Measurements from ENCODE around the gene RAB35. TPM values are rescaled to one million over a fixed set of nuclear protein-coding genes. Genes with fewer than 3 reads are reported as not detected.
A peak's percentile ranks its signal among the peaks of the same experiment; 100 is the strongest.

RAB35 gene
- total RNA-seq, 2 experiments from 2014 or later = 58.4 to 63.2 TPM

DNA sequence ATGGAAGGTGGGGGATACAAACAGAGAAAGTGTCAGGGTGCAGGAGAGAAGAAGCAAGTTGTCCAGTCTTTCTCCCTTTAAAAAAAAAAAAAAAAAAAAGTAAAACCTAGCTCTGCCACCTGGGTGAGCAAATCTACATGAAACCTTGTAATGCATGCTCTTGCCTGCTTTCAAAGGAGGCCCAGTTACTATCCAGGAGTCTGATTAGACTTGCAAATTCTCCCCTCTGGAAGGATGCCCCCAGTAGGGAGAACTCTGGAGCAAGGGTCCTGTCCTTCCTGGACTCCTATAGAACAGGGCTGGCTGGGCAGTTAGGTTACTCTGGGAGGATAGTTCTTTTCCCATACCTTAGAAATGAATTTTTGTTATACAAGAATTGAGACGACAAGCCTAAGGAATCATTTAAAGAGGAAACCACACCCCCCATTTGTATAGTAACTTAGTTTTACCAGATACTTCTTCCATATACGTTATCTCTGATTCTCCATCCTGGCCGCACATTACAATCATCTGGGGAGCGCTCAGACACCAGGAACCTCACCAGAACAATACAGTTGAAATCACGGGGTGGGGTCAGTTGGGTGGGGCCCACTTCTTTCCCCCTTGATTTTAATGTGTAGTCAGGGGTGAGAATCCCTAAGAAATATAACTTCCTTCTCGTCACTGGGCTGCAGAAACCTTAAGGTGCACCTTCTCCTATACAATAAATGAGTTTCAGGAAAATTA lies 30.5 kb downstream of the RAB35 start:
- no peak for ATAC-seq
- H3K27me3 Mint-ChIP-seq = no peaks in the 10 kb centered on the region
- H3K4me1 Mint-ChIP-seq = peaks cover 41% of the 10 kb centered on the region
- peak overlapping the region; percentile 75 for H3K27ac Mint-ChIP-seq
- intact Hi-C loops (cut with DNase I, micrococcal nuclease) = loop anchor here (2.0 kb wide), 3 partner anchors 105 to 157 kb away; no protein-coding TSS in a partner anchor
- H3K4me3 Mint-ChIP-seq = peak overlapping the region; percentile 46
- peaks cover 44% of the 10 kb centered on the region for H3K36me3 Mint-ChIP-seq (ENCODE audit: low read depth)
- POLR2A ChIA-PET = interaction anchor here (0.6 to 1.4 kb wide), 4 partner anchors 79 to 205 kb away, joined by 3 to 16 read pairs (median 16); partner anchors contain the start of genes BICDL1, RNU4-2 and RPLP0
- no peak for DNase-seq
- H3K9me3 Mint-ChIP-seq (ENCODE audit: low read depth) = no peaks in the 10 kb centered on the region
- CTCF ChIA-PET = interaction anchor here (0.5 to 2.5 kb wide), 17 partner anchors 8 to 1543 kb away, joined by 3 to 10 read pairs (median 4); partner anchors contain the start of genes BICDL1 and RAB35

DNA sequence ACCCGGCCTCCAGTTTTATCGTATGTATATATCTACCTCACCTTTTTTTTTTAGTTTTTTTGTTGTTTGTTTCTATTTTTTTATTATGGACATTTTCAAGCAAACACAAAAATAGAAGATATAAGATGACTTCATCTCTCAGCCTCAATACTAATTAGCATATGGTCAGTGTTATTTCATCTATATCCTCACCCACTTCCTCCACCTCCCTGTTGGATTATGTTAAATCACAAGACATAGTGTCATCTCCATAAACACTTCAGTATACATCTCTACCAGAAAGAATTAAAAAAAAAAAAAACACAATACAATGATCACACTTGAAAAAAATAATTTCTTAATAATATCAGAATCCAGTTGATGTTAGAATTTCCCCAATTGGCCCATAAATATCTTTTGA lies 34.9 kb downstream of the RAB35 start:
- ChIA-PET POLR2A (no interaction called here), CTCF (no interaction called here)
- Mint-ChIP-seq H3K9me3 (ENCODE audit: low read depth) (no peaks in the 10 kb centered on the region), H3K36me3 (ENCODE audit: low read depth) (peaks cover 48% of the 10 kb centered on the region), H3K27ac (peak overlapping the region; percentile 17), H3K4me3 (no peak overlapping the region), H3K27me3 (no peaks in the 10 kb centered on the region), H3K4me1 (peaks cover 39% of the 10 kb centered on the region)
- ATAC-seq (no peak), DNase-seq (no peak)
- intact Hi-C loops (cut with DNase I, micrococcal nuclease) = no loop called here

DNA sequence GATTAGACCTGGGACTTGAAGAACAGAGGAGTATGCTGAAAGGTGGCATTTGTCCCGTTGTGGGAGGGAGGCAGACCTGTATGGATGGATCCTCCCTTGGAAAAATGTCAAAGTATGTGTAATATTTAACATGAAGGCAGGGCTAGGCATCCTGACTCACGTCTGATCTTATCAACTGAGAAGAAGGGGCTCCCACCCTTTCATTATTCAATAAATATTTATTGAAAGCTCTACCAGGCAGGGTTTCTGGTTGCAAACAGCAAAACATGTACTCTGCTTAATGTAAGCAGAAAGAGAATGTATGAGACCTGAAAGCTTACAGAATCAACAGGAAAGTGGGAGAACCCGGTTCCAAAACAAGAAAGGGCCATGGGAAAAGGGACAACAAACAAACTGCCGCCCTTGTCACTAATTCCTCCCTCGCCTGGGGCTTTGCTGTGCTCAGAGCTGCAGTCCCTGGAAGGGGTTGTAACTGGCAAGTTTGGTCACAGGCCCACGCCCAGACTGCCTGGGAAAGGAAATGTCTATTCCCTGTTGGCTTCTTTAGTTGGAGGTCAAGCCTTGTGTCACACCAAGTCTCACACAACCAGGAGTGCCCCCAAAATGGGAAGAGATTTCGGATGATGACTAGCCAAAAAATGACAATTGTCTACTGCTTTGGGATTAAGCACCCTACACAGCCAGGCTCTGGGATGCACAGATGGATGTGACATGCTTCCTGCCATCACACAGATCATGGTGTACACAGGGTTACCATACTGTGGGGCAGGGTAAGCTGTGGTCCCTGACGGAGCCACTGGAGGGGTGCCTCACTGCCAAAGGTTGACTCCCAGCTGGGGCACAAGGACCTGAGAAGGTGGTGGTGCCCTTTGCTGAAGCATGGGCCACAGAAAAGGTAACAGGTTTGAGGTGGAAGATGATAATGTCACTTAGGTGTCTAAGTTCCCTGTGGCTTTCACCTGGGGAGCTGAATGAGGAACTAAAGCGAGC lies 36.8 kb downstream of the RAB35 start:
- DNase-seq (no peak), ATAC-seq (no peak)
- CTCF ChIA-PET = interaction anchor here (0.9 to 1.4 kb wide), 3 partner anchors 12 to 85 kb away, joined by 3 to 4 read pairs (median 4); no protein-coding TSS in a partner anchor
- peaks cover 24% of the 10 kb centered on the region for H3K4me1 Mint-ChIP-seq
- no peaks in the 10 kb centered on the region for H3K9me3 Mint-ChIP-seq (ENCODE audit: low read depth)
- no peaks in the 10 kb centered on the region for H3K27me3 Mint-ChIP-seq
- intact Hi-C loops (cut with DNase I, micrococcal nuclease) = no loop called here
- POLR2A ChIA-PET = no interaction called here
- peak overlapping the region; percentile 55 for H3K27ac Mint-ChIP-seq
- peaks cover 52% of the 10 kb centered on the region for H3K36me3 Mint-ChIP-seq (ENCODE audit: low read depth)
- no peak overlapping the region for H3K4me3 Mint-ChIP-seq

DNA sequence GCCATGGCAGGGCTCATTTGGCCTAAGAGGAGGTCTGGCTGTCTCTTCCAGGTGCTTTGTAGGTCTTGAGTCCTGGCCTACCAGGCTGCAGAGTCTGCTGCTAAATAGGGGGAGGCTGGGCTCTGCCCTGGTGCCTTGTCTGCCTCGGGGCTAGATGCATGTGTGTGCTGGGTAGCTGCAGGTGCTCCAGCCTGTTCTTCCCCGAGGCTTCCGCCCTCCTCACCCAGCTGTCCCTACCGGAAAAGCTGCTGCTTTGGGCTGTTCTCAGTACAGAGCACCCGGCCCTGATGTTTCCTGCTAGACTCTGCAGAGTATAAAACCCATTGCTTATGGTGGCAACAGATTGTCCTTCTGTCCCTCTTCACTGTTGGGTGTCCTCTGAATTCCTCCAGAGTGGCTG lies 37.7 kb downstream of the RAB35 start:
- no peak for ATAC-seq
- CTCF ChIA-PET = interaction anchor here (0.9 to 1.4 kb wide), 3 partner anchors 8 to 84 kb away, joined by 3 to 6 read pairs (median 4); no protein-coding TSS in a partner anchor
- H3K27ac Mint-ChIP-seq = peak overlapping the region; percentile 55
- H3K36me3 Mint-ChIP-seq (ENCODE audit: low read depth) = peaks cover 56% of the 10 kb centered on the region
- H3K4me1 Mint-ChIP-seq = peaks cover 24% of the 10 kb centered on the region
- DNase-seq = no peak
- intact Hi-C loops (cut with DNase I, micrococcal nuclease) = no loop called here
- POLR2A ChIA-PET = interaction anchor here (0.7 kb wide), 1 partner anchor 44 kb away, joined by 3 read pairs; no protein-coding TSS in a partner anchor
- no peaks in the 10 kb centered on the region for H3K9me3 Mint-ChIP-seq (ENCODE audit: low read depth)
- H3K27me3 Mint-ChIP-seq = no peaks in the 10 kb centered on the region
- no peak overlapping the region for H3K4me3 Mint-ChIP-seq

DNA sequence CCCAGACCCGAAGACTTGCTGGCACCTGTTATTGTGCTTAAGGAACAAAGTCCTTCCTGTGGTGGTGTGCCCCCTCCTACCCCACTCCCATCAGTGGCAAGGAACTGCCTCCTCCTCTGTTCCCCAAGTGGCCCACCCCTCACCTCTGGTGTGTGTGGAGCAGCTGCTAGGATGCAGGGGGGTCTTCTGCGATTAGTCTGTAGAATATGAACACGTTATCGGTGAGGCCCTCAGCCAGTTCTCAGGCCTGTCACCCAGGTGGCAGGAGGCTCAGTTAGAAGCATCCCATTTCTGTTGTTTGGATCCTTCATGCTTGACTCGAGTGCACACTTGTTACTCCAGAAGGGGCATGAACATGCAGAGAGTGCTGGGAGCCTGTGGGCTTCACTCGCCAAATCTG lies 39.3 kb downstream of the RAB35 start:
- intact Hi-C loops (cut with DNase I, micrococcal nuclease) = no loop called here
- no peak for DNase-seq
- POLR2A ChIA-PET = no interaction called here
- Mint-ChIP-seq H3K4me1 (peaks cover 27% of the 10 kb centered on the region), H3K9me3 (ENCODE audit: low read depth) (no peaks in the 10 kb centered on the region), H3K27me3 (no peaks in the 10 kb centered on the region), H3K36me3 (ENCODE audit: low read depth) (peaks cover 63% of the 10 kb centered on the region), H3K4me3 (no peak overlapping the region), H3K27ac (no peak overlapping the region)
- CTCF ChIA-PET = no interaction called here
- no peak for ATAC-seq

DNA sequence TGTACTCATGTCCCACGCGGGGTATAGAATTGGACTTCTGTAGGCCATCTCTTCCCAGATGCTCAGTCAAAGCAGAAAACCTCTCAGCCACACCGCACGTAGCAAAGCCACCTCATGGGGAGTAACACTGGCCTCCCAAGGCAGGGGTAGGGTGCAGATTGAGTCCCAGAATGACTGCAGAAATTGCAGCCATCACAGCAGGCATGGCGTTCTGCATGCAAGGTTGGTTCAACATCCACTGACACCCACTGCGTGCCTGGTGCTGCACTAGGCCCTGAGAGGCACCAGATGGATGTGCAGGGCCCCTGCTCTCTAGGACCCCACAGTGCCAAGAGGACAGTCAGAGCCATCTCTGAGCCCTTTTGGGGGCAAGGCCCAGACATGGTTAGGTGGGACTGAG lies 39.9 kb downstream of the RAB35 start:
- peaks cover 64% of the 10 kb centered on the region for H3K36me3 Mint-ChIP-seq (ENCODE audit: low read depth)
- CTCF ChIA-PET = no interaction called here
- DNase-seq (no peak), ATAC-seq (no peak)
- H3K9me3 Mint-ChIP-seq (ENCODE audit: low read depth) = no peaks in the 10 kb centered on the region
- H3K4me1 Mint-ChIP-seq = peaks cover 27% of the 10 kb centered on the region
- no peak overlapping the region for H3K27ac Mint-ChIP-seq
- intact Hi-C loops (cut with DNase I, micrococcal nuclease) = no loop called here
- H3K4me3 Mint-ChIP-seq = no peak overlapping the region
- POLR2A ChIA-PET = no interaction called here
- no peaks in the 10 kb centered on the region for H3K27me3 Mint-ChIP-seq

DNA sequence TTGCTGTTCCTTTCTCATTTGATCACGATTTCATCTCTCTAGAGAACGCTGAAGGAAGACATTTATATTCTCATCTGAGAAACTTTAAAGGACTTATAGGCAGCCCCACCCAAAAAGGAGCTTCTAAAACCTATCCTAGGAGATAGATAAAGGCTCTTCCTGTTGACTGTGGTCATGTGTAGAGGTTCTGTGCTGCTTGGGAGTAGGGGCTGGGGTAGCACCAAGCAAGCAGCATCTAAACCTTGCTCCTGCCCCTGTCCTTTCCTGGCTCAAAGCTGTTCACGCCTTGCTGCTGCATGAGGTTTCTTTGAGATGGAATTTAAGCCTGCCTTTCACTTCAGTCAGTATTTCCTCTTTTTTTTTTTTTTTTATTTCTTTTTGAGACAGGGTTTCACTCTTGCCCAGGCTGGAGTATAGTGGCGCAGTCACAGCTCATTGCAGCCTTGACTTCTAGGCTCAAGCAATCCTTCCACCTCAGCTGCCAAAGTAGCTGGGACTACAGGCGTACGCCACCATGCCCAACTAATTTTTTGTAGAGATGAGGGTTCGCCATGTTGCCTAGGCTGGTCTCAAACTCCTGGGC lies 41.4 kb downstream of the RAB35 start:
- POLR2A ChIA-PET = no interaction called here
- Mint-ChIP-seq H3K27ac (peak overlapping the region; percentile 67), H3K4me3 (no peak overlapping the region), H3K27me3 (no peaks in the 10 kb centered on the region), H3K36me3 (ENCODE audit: low read depth) (peaks cover 67% of the 10 kb centered on the region), H3K9me3 (ENCODE audit: low read depth) (no peaks in the 10 kb centered on the region), H3K4me1 (peaks cover 27% of the 10 kb centered on the region)
- CTCF ChIA-PET = interaction anchor here (0.8 kb wide), 1 partner anchor 10 kb away, joined by 3 read pairs; no protein-coding TSS in a partner anchor
- ATAC-seq (no peak), DNase-seq (no peak)
- intact Hi-C loops (cut with DNase I, micrococcal nuclease) = no loop called here

DNA sequence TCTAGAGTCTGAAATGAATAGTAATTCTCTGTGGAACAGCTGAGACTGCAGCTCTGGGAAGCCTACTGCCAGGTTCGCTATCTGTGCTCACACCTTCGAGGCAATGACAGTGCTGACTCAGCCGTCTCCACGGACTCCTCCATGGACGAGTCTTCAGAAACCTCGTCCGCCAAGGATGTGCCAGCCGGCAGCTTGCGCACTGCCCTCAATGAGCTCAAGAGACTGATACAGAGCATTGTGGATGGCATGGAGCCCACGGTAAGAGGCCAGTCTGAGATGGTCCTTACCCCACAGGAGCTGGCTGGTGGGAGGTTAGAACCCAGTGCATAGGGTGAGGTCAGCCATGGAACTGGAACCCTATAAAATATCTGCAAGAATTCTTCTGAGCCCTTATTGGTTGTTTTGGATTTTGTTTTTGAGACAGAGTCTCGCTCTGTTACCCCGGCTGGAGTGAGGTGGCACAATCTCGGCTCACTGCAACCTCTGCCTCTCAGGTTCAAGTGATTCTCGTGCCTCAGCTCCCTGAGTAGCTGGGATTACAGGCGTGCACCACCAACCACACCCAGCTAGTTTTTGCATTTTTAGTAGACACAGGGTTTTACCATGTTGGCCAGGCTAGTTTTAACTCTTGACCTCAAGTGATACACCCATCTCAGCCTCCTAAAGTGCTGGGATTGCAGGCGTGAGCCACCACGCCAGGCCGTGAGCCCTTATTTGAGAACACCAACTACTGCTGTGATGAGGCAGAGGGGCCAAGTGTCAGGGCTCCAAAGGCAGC lies 43.9 kb downstream of the RAB35 start:
- Mint-ChIP-seq H3K27ac (no peak overlapping the region), H3K36me3 (ENCODE audit: low read depth) (peaks cover 72% of the 10 kb centered on the region), H3K27me3 (no peaks in the 10 kb centered on the region), H3K4me1 (peaks cover 18% of the 10 kb centered on the region), H3K9me3 (ENCODE audit: low read depth) (no peaks in the 10 kb centered on the region), H3K4me3 (no peak overlapping the region)
- intact Hi-C loops (cut with DNase I, micrococcal nuclease) = no loop called here
- ATAC-seq (no peak), DNase-seq (no peak)
- ChIA-PET POLR2A (no interaction called here), CTCF (interaction anchor here (1.2 to 1.5 kb wide), 2 partner anchors 14 to 57 kb away, joined by 3 read pairs; no protein-coding TSS in a partner anchor)

DNA sequence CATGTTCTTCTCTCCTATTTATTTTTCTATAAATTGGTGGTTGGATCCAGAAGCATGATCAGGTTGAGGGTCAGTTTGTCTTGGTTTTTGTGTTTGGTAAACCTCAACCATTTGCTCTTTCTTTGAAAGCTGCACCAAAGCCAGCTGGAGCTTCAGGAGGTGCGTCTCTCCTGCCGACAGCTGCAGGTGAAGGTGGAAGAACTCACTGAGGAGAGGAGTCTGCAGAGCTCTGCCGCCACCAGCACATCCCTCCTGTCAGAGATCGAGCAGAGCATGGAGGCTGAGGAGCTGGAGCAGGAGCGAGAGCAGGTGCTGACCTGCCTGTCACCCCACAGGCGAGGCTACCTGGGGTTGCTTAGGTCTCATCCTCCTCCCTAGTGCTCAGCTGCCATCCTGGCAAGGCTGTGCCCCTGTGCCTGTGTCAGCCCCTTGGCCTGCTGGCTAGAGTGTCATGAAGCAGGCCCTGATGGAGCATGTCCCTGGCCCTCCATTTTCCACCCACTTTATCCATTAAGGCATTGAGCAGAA lies 45.0 kb downstream of the RAB35 start:
- Mint-ChIP-seq H3K27ac (peak overlapping the region; percentile 24), H3K4me1 (peaks cover 15% of the 10 kb centered on the region), H3K4me3 (no peak overlapping the region), H3K27me3 (no peaks in the 10 kb centered on the region), H3K36me3 (ENCODE audit: low read depth) (peaks cover 77% of the 10 kb centered on the region), H3K9me3 (ENCODE audit: low read depth) (no peaks in the 10 kb centered on the region)
- ChIA-PET CTCF (interaction anchor here (0.7 to 1.2 kb wide), 3 partner anchors 11 to 133 kb away, joined by 3 read pairs; no protein-coding TSS in a partner anchor), POLR2A (no interaction called here)
- intact Hi-C loops (cut with DNase I, micrococcal nuclease) = no loop called here
- ATAC-seq (no peak), DNase-seq (no peak)

DNA sequence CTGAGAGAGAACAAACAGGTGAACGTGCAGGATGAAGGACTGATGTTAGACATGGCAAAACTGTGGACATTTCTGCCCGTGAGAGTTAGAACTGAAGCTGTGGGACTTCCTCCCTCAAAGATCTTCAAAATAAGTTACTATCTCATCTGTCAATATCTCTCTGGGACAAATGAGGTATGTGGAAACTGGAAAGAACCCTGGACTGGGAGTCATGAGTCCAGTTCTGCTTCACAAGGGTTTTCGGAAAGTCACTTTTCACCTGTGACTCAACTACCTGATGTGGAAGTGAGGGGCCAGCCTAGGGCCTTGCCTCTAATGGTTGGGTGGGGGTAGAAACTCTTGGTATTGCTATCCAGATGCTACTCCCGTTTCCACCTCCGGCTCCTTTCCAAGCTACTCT lies 47.3 kb downstream of the RAB35 start:
- ChIA-PET POLR2A (no interaction called here), CTCF (interaction anchor here (0.6 to 1.7 kb wide), 4 partner anchors 21 to 34 kb away, joined by 3 to 5 read pairs (median 4); no protein-coding TSS in a partner anchor)
- intact Hi-C loops (cut with DNase I, micrococcal nuclease) = no loop called here
- no peaks in the 10 kb centered on the region for H3K9me3 Mint-ChIP-seq (ENCODE audit: low read depth)
- peaks cover 6% of the 10 kb centered on the region for H3K4me1 Mint-ChIP-seq
- ATAC-seq (no peak), DNase-seq (no peak)
- H3K4me3 Mint-ChIP-seq = no peak overlapping the region
- peaks cover 71% of the 10 kb centered on the region for H3K36me3 Mint-ChIP-seq (ENCODE audit: low read depth)
- no peak overlapping the region for H3K27ac Mint-ChIP-seq
- no peaks in the 10 kb centered on the region for H3K27me3 Mint-ChIP-seq
